Activated CD4-positive, CD25-positive, alpha-beta regulatory T cell treated with anti-CD3 and anti-CD28 coated beads, Interleukin-2, amount 50 U/mL, for 16 hours (primary cell): ENCODE results near the gene KIF2B.
"Not testable (repeated sequence)": the region's sequence is repeated elsewhere in the genome, so short reads cannot be mapped to it uniquely, and the experiment has no call there.

Experiments
- DNase-seq: peaks from one replicate; pipeline ENCODE4 v3.0.0-alpha.2; 2020; ENCODE audit warnings: low read depth, low spot score

Gene KIF2B

GRCh38 chr17:53822764-53823163, at the start of gene KIF2B:
KIF2B (plus strand) TSS chr17:53822927; CDS start chr17:53823034, 107 bp downstream.
- DNase-seq, result no peak

- no peak for DNase-seq
Measured at GRCh38 chr17:53780320-53780719, 42.4 kb upstream of the KIF2B start.

GRCh38 chr17:53791551-53791950, 31.2 kb upstream of the KIF2B start:
- no peak for DNase-seq

- DNase-seq, result no peak
Measured at GRCh38 chr17:53792451-53792850, 30.3 kb upstream of the KIF2B start.

- DNase-seq, result no peak
Measured at GRCh38 chr17:53792997-53793396, 29.7 kb upstream of the KIF2B start.

GRCh38 chr17:53794875-53795274, 27.9 kb upstream of the KIF2B start:
- DNase-seq, result no peak

- DNase-seq, result no peak
Measured at GRCh38 chr17:53796642-53797041, 26.1 kb upstream of the KIF2B start.

- DNase-seq, result no peak
Measured at GRCh38 chr17:53797501-53797900, 25.2 kb upstream of the KIF2B start.

- no peak for DNase-seq
Measured at GRCh38 chr17:53804437-53804836, 18.3 kb upstream of the KIF2B start.

GRCh38 chr17:53806473-53806872, 16.3 kb upstream of the KIF2B start:
- DNase-seq, result no peak

- DNase-seq, result no peak
Measured at GRCh38 chr17:53807286-53807685, 15.4 kb upstream of the KIF2B start.

GRCh38 chr17:53818271-53818670, 4.5 kb upstream of the KIF2B start:
- DNase-seq, result no peak

- no peak for DNase-seq
Measured at GRCh38 chr17:53818929-53819328, 3.8 kb upstream of the KIF2B start.

GRCh38 chr17:53819956-53820355, 2.8 kb upstream of the KIF2B start:
- no peak for DNase-seq

GRCh38 chr17:53823341-53824050, 769 bp downstream of the KIF2B start:
- no peak for DNase-seq

GRCh38 chr17:53834771-53835170, 12.0 kb downstream of the KIF2B start:
- DNase-seq, result not testable (repeated sequence)

- no peak for DNase-seq
Measured at GRCh38 chr17:53837131-53837530, 14.4 kb downstream of the KIF2B start.

GRCh38 chr17:53844491-53845107, 21.9 kb downstream of the KIF2B start:
- DNase-seq, result no peak

- not testable (repeated sequence) for DNase-seq
Measured at GRCh38 chr17:53871128-53871527, 48.4 kb downstream of the KIF2B start.
